Upper lobe of left lung (tissue), 6 donors: Measurements from ENCODE around the gene NPTXR. TPM values are rescaled to one million over a fixed set of nuclear protein-coding genes. Genes with fewer than 3 reads are reported as not detected.
A peak's percentile ranks its signal among the peaks of the same experiment; 100 is the strongest.

Experiments used
- ATAC-seq, 2 donors: fragments of 200-7000 bp; cut with Tn5 transposase; one replicate each; pipeline ENCODE4 v1.9.1; 2022; ENCODE audit warnings: mild to moderate bottlenecking in 2 of 2, moderate library complexity in 2 of 2; ENCODE audit not compliant: low FRiP score in 2 of 2
- DNase-seq, 2 donors: peaks; one replicate each; pipeline ENCODE4 v3.0.0-alpha.2; 2019 to 2020
- H3K27ac ChIP-seq, 4 donors: fragments of 200-600 bp; sonication (generic); one replicate each; pipeline ENCODE4 v1.5.1; 2016 to 2019
- H3K27me3 ChIP-seq, 4 donors: fragments of 200-600 bp; sonication (generic); one replicate each; pipeline ENCODE4 v1.5.1; 2017 to 2019
- H3K36me3 ChIP-seq, 4 donors: fragments of 200-600 bp; sonication (generic); one replicate each; pipeline ENCODE4 v1.5.1; 2016 to 2019
- H3K4me1 ChIP-seq, 4 donors: fragments of 200-600 bp; sonication (generic); one replicate each; pipeline ENCODE4 v1.5.1; 2018 to 2019
- H3K4me3 ChIP-seq, 4 donors: fragments of 200-600 bp; sonication (generic); one replicate each; pipeline ENCODE4 v1.5.1; 2017 to 2019; ENCODE audit warnings: mild to moderate bottlenecking in 2 of 4, moderate library complexity in 1 of 4
- H3K9me3 ChIP-seq, 4 donors: fragments of 200-600 bp; sonication (generic); one replicate each; pipeline ENCODE4 v1.5.1; 2018 to 2019
- EP300 ChIP-seq, 4 donors: sonication (generic); formaldehyde crosslinking; IDR thresholded peaks; one replicate each; pipeline ENCODE4 v1.5.1; 2017; ENCODE audit warnings: antibody characterized with exemption in 4 of 4, control low read depth in 2 of 4
- POLR2A ChIP-seq, 4 donors: fragments of 450-650 bp; IDR thresholded peaks; one replicate each; pipeline ENCODE4 v1.5.1; 2016 to 2017; ENCODE audit warnings: antibody characterized with exemption in 4 of 4, mild to moderate bottlenecking in 2 of 4
- POLR2AphosphoS5 ChIP-seq, 2 donors: sonication (generic); formaldehyde crosslinking; IDR thresholded peaks; one replicate each; pipeline ENCODE4 v1.5.1; 2017; ENCODE audit warnings: antibody characterized with exemption in 2 of 2
- WGBS, 2 donors: methylation state at CpG; one replicate each; pipeline ENCODE4 v1.1.5; 2017 to 2018; 5-methylcytosine and 5-hydroxymethylcytosine counted together
- total RNA-seq, 6 donors: library from RNA; depleted of rRNA in 4 of 6; stranded (reverse); fragments of >200 nt in 4 of 6; gene quantifications; one replicate each; pipeline versions ENCODE4 v1.1.0 to v1.2.1, GENCODE V29; 2016 to 2021
- TF ChIP-seq, protein P1 (sequence below), 6 experiments: fragments of 450-650 bp in 4 of 6; fragments of 200-600 bp in 2 of 6; sonication (generic) in 2 of 6; IDR thresholded peaks; one replicate each; pipeline ENCODE4 v1.5.1; 2016 to 2019; ENCODE audit warnings: antibody characterized with exemption in 6 of 6
- donor health status: DM: no; HTN: no; CAD: no; lungs with moderate emphysema.
- donor health status: DM: no; HTN: yes; CAD: no; lungs with severe emphysema.

NPTXR gene
- total RNA-seq, 6 donors from 2014 or later, result 1.4 to 6.6 (median 3.0) TPM; not detected in 1

DNA sequence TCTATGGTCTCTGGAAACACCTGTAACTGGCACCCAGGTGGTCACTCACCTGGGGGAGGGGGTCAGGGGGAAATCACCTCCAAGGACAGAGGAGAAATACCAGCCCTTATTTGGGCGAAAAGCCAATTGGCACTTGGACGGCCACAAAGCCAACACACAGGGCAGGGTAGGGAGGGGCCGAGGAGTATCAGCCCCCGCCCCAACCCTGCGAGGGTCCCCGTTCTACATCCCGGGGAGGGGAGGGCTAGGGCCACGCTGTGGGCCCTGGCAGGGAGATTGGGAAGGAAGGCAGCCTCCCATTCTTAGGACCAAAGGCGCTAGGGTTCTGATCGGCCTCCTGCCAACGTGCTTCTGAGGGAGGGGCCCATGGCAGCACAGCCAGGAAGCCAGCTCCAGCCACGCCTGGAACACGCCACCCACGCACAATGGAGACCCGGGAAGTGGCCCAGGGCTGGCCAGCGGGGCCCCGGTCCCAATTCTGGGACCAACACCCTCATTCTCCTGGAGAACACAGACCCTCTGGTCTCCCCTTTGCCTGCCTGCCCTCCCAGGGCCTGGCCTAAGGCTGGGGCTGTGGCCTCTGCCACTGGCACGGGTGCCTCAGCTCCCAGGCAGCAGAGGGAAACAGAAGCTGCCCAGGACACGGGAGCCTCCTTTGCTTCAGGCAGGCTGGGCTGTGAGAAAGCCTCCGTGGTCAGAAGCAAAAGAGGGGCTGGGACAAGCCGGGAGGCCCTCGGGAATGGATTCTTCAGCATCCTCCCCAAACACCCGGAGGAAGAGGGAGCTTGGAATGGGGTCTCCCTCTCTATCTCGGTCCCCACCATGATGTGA is 20.7 kb upstream of the NPTXR start:
- WGBS, 2 donors, result 41 to 47% methylated on average over 6 to 22 of the region's 24 CpGs
- H3K27me3 ChIP-seq, result no peaks in the 10 kb centered on the region
- H3K9me3 ChIP-seq, result no peaks in the 10 kb centered on the region
- peak overlapping the region in 1 of 4 donors; percentile 10 for H3K4me3 ChIP-seq
- DNase-seq (peak in 1 of 2 donors; percentile 49), ATAC-seq (peak; percentile 4 to 5)
- TF ChIP-seq POLR2AphosphoS5 (IDR thresholded peaks at IDR 0.05), result no peak
- TF ChIP-seq, protein P1, sequence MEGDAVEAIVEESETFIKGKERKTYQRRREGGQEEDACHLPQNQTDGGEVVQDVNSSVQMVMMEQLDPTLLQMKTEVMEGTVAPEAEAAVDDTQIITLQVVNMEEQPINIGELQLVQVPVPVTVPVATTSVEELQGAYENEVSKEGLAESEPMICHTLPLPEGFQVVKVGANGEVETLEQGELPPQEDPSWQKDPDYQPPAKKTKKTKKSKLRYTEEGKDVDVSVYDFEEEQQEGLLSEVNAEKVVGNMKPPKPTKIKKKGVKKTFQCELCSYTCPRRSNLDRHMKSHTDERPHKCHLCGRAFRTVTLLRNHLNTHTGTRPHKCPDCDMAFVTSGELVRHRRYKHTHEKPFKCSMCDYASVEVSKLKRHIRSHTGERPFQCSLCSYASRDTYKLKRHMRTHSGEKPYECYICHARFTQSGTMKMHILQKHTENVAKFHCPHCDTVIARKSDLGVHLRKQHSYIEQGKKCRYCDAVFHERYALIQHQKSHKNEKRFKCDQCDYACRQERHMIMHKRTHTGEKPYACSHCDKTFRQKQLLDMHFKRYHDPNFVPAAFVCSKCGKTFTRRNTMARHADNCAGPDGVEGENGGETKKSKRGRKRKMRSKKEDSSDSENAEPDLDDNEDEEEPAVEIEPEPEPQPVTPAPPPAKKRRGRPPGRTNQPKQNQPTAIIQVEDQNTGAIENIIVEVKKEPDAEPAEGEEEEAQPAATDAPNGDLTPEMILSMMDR (IDR thresholded peaks at IDR 0.05), result no peak
- TF ChIP-seq EP300 (IDR thresholded peaks at IDR 0.05), result no peak
- no peak for TF ChIP-seq POLR2A (IDR thresholded peaks at IDR 0.05)
- H3K36me3 ChIP-seq, result peaks cover 5 to 40% (median 21%) of the 10 kb centered on the region in 4 donors
- H3K27ac ChIP-seq, result peak overlapping the region; percentile 67 to 81 (median 80)
- H3K4me1 ChIP-seq, result peaks cover 33 to 53% (median 40%) of the 10 kb centered on the region in 4 donors

DNA sequence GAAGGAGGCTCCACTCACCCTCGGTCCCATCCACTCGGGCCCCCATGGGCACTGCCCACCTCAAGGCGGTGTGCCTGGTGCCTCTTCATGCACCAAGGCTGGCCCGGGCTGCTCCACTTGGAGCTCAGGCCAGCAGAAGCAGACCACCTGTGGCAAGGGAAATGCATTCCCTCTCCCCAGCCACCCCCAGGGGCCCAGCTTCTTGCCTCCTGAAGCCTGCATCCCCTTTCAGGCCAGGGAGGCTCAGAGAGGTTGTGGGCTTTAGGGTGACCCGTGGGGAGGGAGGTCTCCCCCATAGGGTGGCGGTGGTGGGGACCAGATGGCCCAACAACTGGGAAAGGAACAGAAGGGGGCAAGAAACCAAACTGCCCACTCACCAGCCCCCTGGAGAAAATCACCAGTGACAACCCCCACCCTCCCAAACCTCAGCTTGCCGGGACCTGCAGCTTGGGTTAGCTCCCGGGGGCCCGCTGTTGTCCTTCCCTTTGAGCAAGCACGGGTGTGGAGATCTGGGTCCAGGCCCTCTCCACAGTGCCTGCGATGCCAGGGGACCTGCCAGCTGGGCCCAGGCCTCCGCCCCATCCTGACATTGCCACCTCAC is 19.8 kb upstream of the NPTXR start:
- ATAC-seq (no peak), DNase-seq (peak in 1 of 2 donors; percentile 57)
- peaks cover 23 to 44% (median 31%) of the 10 kb centered on the region in 4 donors for H3K4me1 ChIP-seq

DNA sequence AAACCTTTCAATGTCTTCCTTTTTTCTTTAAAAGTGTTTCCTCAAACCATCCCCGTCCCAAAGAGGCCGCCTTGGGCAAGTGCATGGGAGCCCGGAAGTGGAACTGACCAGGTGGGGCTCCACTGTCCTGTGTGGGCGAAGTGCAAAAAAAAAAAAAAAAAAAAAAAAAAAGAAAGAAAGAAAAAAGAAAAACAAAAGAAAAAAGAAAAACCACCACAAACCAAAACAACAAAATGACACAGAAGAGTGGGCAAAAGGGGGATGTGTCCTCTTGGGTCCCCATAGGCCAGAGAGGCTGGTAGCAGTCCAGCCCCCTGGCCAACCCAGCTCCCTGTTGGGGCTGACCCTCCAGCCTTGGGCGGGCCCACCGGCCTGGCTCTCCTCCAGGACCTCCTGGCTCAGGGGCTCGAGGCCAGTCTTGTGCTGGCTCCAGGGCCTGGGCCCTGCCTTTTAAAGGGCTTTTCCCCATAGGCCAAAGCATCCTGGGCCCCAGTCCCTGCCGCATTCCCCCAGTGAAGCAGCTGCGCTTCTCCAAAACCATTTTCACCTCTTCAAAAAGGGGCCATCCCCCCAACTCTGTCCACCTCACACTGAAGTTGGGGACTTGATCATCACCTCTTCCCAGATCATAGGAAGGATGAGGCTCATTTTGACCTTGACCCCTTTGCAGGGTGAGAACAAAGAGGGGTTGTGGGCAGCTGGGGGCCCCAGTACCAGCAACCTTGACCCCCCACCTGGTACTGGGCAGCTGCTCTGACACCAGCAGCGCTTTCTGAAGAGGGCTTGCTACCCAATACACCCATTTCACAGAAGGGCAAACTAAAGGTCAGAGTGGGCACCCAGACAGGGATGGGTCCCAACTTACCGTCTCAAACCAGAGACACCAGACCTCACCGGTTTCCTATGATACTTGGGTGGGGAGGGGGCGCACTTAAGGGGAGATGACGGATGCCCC is 18.8 kb upstream of the NPTXR start:
- TF ChIP-seq, protein P1 (IDR thresholded peaks at IDR 0.05), result no peak
- TF ChIP-seq EP300 (IDR thresholded peaks at IDR 0.05), result no peak
- TF ChIP-seq POLR2A (IDR thresholded peaks at IDR 0.05), result no peak
- TF ChIP-seq POLR2AphosphoS5 (IDR thresholded peaks at IDR 0.05), result no peak
- WGBS, 2 donors, result 70 to 76% methylated on average over 12 to 13 of the region's 14 CpGs
- peak in 1 of 2 donors; percentile 88 for DNase-seq
- Histone ChIP-seq H3K27ac (no peak overlapping the region), H3K9me3 (no peaks in the 10 kb centered on the region), H3K4me1 (peaks cover 21 to 42% (median 29%) of the 10 kb centered on the region in 4 donors), H3K27me3 (no peaks in the 10 kb centered on the region), H3K36me3 (peaks cover 5 to 26% (median 17%) of the 10 kb centered on the region in 4 donors), H3K4me3 (no peak overlapping the region)
- peak in 1 of 2 donors; percentile 38 for ATAC-seq

More for the DNA sequence above, 19.8 kb upstream of the NPTXR start:
- Histone ChIP-seq H3K27ac (no peak overlapping the region), H3K36me3 (peaks cover 5 to 34% (median 20%) of the 10 kb centered on the region in 4 donors), H3K4me3 (no peak overlapping the region), H3K9me3 (no peaks in the 10 kb centered on the region), H3K27me3 (no peaks in the 10 kb centered on the region)
- WGBS, 2 donors, result 77 to 85% methylated on average over 8 to 12 of the region's 12 CpGs
- TF ChIP-seq EP300 (IDR thresholded peaks at IDR 0.05), result no peak
- TF ChIP-seq POLR2AphosphoS5 (IDR thresholded peaks at IDR 0.05), result no peak
- TF ChIP-seq POLR2A (IDR thresholded peaks at IDR 0.05), result no peak
- TF ChIP-seq, protein P1 (IDR thresholded peaks at IDR 0.05), result no peak

DNA sequence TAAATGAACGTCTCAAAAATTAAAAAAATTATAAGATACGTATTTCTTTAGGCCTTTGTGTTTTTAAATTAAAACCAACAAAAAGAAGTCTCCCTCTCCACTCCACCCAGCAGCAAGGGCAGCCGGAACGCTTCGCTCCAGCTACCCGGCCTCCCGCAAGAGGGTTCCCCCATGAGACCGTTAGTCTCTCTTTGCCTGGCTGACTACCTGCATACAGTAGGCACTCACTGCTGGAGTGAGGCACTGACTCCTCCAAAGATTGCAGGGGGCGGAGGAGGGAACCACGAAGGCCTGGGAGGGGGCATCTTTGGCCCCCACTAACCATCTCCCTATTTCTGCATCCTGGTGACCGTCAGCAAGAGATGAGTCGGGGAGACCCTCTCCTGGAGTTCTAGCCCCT is 18.1 kb upstream of the NPTXR start:
- H3K36me3 ChIP-seq, result peaks cover 5 to 20% (median 16%) of the 10 kb centered on the region in 4 donors
- no peak for TF ChIP-seq EP300 (IDR thresholded peaks at IDR 0.05)
- no peak for TF ChIP-seq POLR2A (IDR thresholded peaks at IDR 0.05)
- TF ChIP-seq POLR2AphosphoS5 (IDR thresholded peaks at IDR 0.05), result no peak
- TF ChIP-seq, protein P1 (IDR thresholded peaks at IDR 0.05), result no peak
- no peak overlapping the region for H3K27ac ChIP-seq
- WGBS, 2 donors, result 65 to 69% methylated on average over 11 to 12 of the region's 12 CpGs
- no peaks in the 10 kb centered on the region for H3K27me3 ChIP-seq
- peaks cover 21 to 42% (median 29%) of the 10 kb centered on the region in 4 donors for H3K4me1 ChIP-seq
- no peak overlapping the region for H3K4me3 ChIP-seq
- ATAC-seq (no peak), DNase-seq (no peak)
- H3K9me3 ChIP-seq, result no peaks in the 10 kb centered on the region
